ENCODE data around the gene PACSIN1.

PACSIN1 gene

GRCh38 chr6:34532230-34532629 lies 66.4 kb downstream of the PACSIN1 start:
- DNase-seq (ENCODE audit: low read depth) = no peak
- in situ Hi-C loops (cut with HindIII; ENCODE audit: low sequenced_read_pairs) = loop anchor here (5.0 kb wide), 1 partner anchor 55 kb away; no protein-coding TSS in a partner anchor
- peak overlapping the region; percentile 21 for H3K4me3 ChIP-seq (ENCODE audit: low read depth, low read length)
- no peak for TF ChIP-seq CTCF (IDR thresholded peaks at IDR 0.05; ENCODE audit: low read depth, low read length, missing control alignments)

GRCh38 chr6:34534146-34534545 lies 68.3 kb downstream of the PACSIN1 start:
- in situ Hi-C loops (cut with HindIII; ENCODE audit: low sequenced_read_pairs) = loop anchor here (5.0 kb wide), 1 partner anchor 53 kb away; no protein-coding TSS in a partner anchor
- DNase-seq (ENCODE audit: low read depth) = no peak
- TF ChIP-seq CTCF (IDR thresholded peaks at IDR 0.05; ENCODE audit: low read depth, low read length, missing control alignments) = no peak
- no peak overlapping the region for H3K4me3 ChIP-seq (ENCODE audit: low read depth, low read length)

GRCh38 chr6:34534656-34535055 lies 68.8 kb downstream of the PACSIN1 start:
- TF ChIP-seq CTCF (IDR thresholded peaks at IDR 0.05; ENCODE audit: low read depth, low read length, missing control alignments) = no peak
- no peak for DNase-seq (ENCODE audit: low read depth)
- no peak overlapping the region for H3K4me3 ChIP-seq (ENCODE audit: low read depth, low read length)
- in situ Hi-C loops (cut with HindIII; ENCODE audit: low sequenced_read_pairs) = loop anchor here (5.0 kb wide), 1 partner anchor 53 kb away; no protein-coding TSS in a partner anchor

- DNase-seq (ENCODE audit: low read depth) = no peak
- no peak overlapping the region for H3K4me3 ChIP-seq (ENCODE audit: low read depth, low read length)
- in situ Hi-C loops (cut with HindIII; ENCODE audit: low sequenced_read_pairs) = no loop called here
- no peak for TF ChIP-seq CTCF (IDR thresholded peaks at IDR 0.05; ENCODE audit: low read depth, low read length, missing control alignments)
Observed at GRCh38 chr6:34535199-34535598, 69.3 kb downstream of the PACSIN1 start.

DNA sequence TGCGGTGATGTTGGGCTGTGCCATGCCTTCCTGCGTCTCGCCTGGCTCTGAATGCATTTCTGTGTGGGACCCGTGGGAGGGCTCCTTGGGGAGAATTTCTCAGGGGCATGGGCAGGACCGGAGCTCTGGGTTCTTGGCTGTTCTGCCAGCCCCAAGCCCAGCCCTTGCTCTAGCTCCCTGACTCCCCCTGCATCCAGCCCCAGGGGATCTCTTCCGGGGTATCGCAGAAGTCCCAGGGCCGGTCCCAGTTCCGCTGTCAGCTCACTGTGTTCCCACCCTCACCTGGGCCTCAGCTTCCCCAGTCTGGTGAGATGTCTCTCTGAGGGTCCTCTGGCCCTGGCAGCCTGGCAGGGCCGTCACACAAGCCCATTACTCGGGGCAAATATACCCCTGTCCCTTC lies 69.8 kb downstream of the PACSIN1 start:
- in situ Hi-C loops (cut with HindIII; ENCODE audit: low sequenced_read_pairs) = no loop called here
- no peak for TF ChIP-seq CTCF (IDR thresholded peaks at IDR 0.05; ENCODE audit: low read depth, low read length, missing control alignments)
- H3K4me3 ChIP-seq (ENCODE audit: low read depth, low read length) = no peak overlapping the region
- DNase-seq (ENCODE audit: low read depth) = no peak

DNA sequence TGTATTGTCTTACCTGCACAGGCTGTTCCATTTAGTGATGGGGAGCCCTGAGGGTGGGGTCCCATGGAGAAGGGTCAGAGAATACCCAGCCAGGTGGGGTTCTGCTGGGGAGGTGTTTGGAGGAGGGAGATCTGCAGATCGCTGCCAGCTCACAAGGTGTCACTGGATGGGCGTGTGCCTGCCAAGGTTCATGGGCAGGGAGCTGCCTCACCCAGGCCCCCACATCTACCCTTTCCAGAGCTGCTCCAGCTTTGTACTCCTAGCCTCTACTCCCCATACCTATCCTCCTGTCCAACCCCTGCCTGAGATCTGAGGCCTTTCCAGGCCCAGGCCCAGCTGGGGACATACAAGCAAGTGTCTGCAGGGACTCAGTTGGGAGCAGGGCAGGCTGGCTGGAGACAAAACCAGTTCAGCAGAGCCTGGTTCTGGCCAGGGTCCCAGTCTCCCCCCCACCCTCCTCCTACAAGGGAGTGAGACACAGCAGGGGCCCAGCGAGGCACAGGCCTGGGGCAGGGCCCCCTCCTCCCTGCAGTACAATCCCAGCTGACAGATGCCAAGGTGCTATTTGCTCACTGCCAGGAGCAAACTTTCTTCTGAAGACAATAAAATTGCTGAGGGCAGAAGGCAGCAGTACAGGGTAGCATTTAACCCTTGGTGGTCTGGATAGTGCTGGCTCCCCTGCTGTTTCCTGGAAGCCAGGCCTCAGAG lies 70.5 kb downstream of the PACSIN1 start:
- in situ Hi-C loops (cut with HindIII; ENCODE audit: low sequenced_read_pairs) = no loop called here
- TF ChIP-seq CTCF (IDR thresholded peaks at IDR 0.05; ENCODE audit: low read depth, low read length, missing control alignments) = no peak
- DNase-seq (ENCODE audit: low read depth) = no peak
- H3K4me3 ChIP-seq (ENCODE audit: low read depth, low read length) = no peak overlapping the region
